Brain pericyte (primary cell): Measurements from ENCODE around the gene ISL2.
A peak's percentile ranks its signal among the peaks of the same experiment; 100 is the strongest.
"Not testable (repeated sequence)": the region's sequence is repeated elsewhere in the genome, so short reads cannot be mapped to it uniquely, and the experiment has no call there.

Experiments used
- DNase-seq: peaks from one replicate; pipeline ENCODE4 v3.0.0-alpha.2; 2012; ENCODE audit warnings: low read depth, low spot score

ISL2 gene

GRCh38 chr15:76336254-76337058 is at the start of gene ISL2:
Gene ISL2, plus strand, starts transcription at chr15:76336773. Its CDS starts 111 bp downstream, at chr15:76336884.
- DNase-seq = no peak

- no peak for DNase-seq
Measured at GRCh38 chr15:76289582-76289981, 47.0 kb upstream of the ISL2 start.

- no peak for DNase-seq
Measured at GRCh38 chr15:76293361-76293760, 43.2 kb upstream of the ISL2 start.

- DNase-seq = not testable (repeated sequence)
Measured at GRCh38 chr15:76294463-76294862, 42.1 kb upstream of the ISL2 start.

- DNase-seq = no peak
Measured at GRCh38 chr15:76296849-76297248, 39.7 kb upstream of the ISL2 start.

GRCh38 chr15:76297951-76298350 is 38.6 kb upstream of the ISL2 start:
- not testable (repeated sequence) for DNase-seq

- no peak for DNase-seq
Measured at GRCh38 chr15:76298986-76299385, 37.6 kb upstream of the ISL2 start.

- DNase-seq = no peak
Measured at GRCh38 chr15:76299786-76300185, 36.8 kb upstream of the ISL2 start.

- DNase-seq = no peak
Measured at GRCh38 chr15:76303909-76304308, 32.7 kb upstream of the ISL2 start.

GRCh38 chr15:76309601-76310330 is 26.8 kb upstream of the ISL2 start:
- DNase-seq = no peak

- DNase-seq = no peak
Measured at GRCh38 chr15:76310475-76311099, 26.0 kb upstream of the ISL2 start.

- DNase-seq = peak; percentile 83
Measured at GRCh38 chr15:76311100-76311953, 25.2 kb upstream of the ISL2 start, which contains the start of gene ETFA. Gene ETFA, minus strand, starts transcription at chr15:76311469. Its CDS starts 81 bp downstream, at chr15:76311388.

GRCh38 chr15:76312540-76313174 is 23.9 kb upstream of the ISL2 start:
- no peak for DNase-seq

GRCh38 chr15:76313175-76313567 is 23.4 kb upstream of the ISL2 start:
- DNase-seq = not testable (repeated sequence)

- DNase-seq = no peak
Measured at GRCh38 chr15:76313731-76314130, 22.8 kb upstream of the ISL2 start.

GRCh38 chr15:76320012-76320411 is 16.6 kb upstream of the ISL2 start:
- DNase-seq = no peak

GRCh38 chr15:76321171-76321570 is 15.4 kb upstream of the ISL2 start:
- DNase-seq = no peak

- no peak for DNase-seq
Measured at GRCh38 chr15:76321602-76322001, 15.0 kb upstream of the ISL2 start.

GRCh38 chr15:76324066-76324465 is 12.5 kb upstream of the ISL2 start:
- no peak for DNase-seq

- no peak for DNase-seq
Measured at GRCh38 chr15:76325704-76326103, 10.9 kb upstream of the ISL2 start.
